ENCODE results near the gene STIP1.

Gene STIP1

DNA sequence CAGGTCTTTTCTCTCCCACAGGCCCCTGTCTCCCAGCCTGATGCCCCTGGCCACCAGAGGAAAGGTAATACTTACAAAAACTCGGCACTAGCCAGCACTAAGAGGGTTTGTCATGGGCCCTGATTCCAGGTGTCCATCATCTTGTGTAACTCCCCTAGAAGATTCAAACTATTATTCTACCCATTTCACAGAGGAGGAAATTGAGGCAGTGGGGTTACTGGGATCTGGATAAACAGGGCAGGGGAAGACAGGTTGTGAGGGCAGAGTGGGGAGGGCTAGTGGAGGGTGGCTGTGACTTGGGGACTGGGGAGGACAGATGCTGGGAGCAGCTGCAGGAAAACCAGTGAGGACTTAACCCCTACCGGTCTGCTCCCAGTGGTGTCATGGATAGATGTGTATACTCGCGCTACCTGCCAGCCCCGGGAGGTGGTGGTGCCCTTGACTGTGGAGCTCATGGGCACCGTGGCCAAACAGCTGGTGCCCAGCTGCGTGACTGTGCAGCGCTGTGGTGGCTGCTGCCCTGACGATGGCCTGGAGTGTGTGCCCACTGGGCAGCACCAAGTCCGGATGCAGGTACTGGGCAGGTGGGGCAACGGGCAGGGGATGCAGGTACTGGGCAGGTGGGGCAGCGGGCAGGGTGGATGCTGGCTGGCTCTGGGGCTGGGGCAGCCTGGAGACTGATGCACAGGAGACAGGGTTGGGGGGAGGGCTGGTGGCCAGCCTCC lies 49.6 kb downstream of the STIP1 start:
- WGBS = 95% methylated on average over 10 of the region's 12 CpGs
- Histone ChIP-seq H3K27ac (ENCODE audit: low read length, poor library complexity, severe bottlenecking) (no peak overlapping the region), H2BK12ac (ENCODE audit: low read length in 2 of 2) (peak overlapping the region in 1 of 2 experiments; percentile 7)

DNA sequence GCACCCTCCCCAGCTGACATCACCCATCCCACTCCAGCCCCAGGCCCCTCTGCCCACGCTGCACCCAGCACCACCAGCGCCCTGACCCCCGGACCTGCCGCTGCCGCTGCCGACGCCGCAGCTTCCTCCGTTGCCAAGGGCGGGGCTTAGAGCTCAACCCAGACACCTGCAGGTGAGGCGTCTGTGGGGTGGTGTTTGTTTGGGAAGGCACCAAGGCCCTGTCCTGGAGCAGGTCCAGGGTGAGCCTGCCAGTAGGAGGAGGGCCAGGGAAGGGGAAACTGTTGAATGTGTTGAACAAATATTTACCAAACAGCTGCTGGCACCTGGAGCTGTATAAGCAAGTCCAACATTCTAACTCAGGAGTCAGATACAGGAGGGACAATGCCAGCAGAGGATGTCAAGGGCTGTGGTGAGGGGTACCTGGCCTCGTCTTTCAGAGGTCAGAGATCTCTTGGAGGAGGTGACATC lies 51.5 kb downstream of the STIP1 start:
- no peak overlapping the region for H3K27ac ChIP-seq (ENCODE audit: low read length, poor library complexity, severe bottlenecking)
- no peak overlapping the region for H3K4ac ChIP-seq (ENCODE audit: low read depth in 1 of 2, low read length in 2 of 2)
- no peak overlapping the region for H3K4me2 ChIP-seq (ENCODE audit: low read length, poor library complexity, severe bottlenecking)
- no peaks in the 10 kb centered on the region for H3K9me3 ChIP-seq (ENCODE audit: control insufficient read depth, low read length)
- H2BK12ac ChIP-seq (ENCODE audit: low read length in 2 of 2) = peak overlapping the region in 1 of 2 experiments; percentile 28
- H2AK5ac ChIP-seq (ENCODE audit: low read length, severe bottlenecking) = no peak overlapping the region
- peak overlapping the region; percentile 15 for H4K91ac ChIP-seq (ENCODE audit: low read length)
- no peak overlapping the region for H2BK120ac ChIP-seq (ENCODE audit: low read depth, low read length)
- H3K4me3 ChIP-seq (ENCODE audit: insufficient read depth in 1 of 2, low read depth in 1 of 2, low read length in 2 of 2) = no peak overlapping the region
- no peak overlapping the region for H2BK15ac ChIP-seq (ENCODE audit: low read depth, poor library complexity, severe bottlenecking)
- H3K4me1 ChIP-seq (ENCODE audit: control insufficient read depth, insufficient read depth, low read depth, low read length) = peaks cover 32% of the 10 kb centered on the region
- H3K23ac ChIP-seq (ENCODE audit: low read length in 2 of 2) = no peak overlapping the region
- WGBS = 95% methylated on average over 11 of the region's 12 CpGs
- H3K27me3 ChIP-seq (ENCODE audit: control insufficient read depth in 1 of 2, insufficient read depth in 1 of 2, low read length in 2 of 2) = no peaks in the 10 kb centered on the region
- no peak overlapping the region for H3K14ac ChIP-seq (ENCODE audit: low read length in 2 of 2)
- H3K79me1 ChIP-seq (replicated peaks; ENCODE audit: low read length, poor library complexity, severe bottlenecking) = peaks cover 37% of the 10 kb centered on the region
- H4K8ac ChIP-seq (ENCODE audit: low read length) = no peak overlapping the region
- H2AFZ ChIP-seq (ENCODE audit: low read depth, low read length) = no peak overlapping the region
- no peak overlapping the region for H2BK5ac ChIP-seq (ENCODE audit: low read depth, low read length, poor library complexity, severe bottlenecking)
- no peak for DNase-seq
- peaks cover 35 to 36% of the 10 kb centered on the region in 2 experiments for H3K36me3 ChIP-seq (ENCODE audit: control insufficient read depth in 1 of 2, insufficient read depth in 2 of 2, low read depth in 1 of 2, low read length in 2 of 2)
- no peak overlapping the region for H3K18ac ChIP-seq (ENCODE audit: low read depth in 1 of 2, low read length in 2 of 2)
- no peak overlapping the region for H3K9ac ChIP-seq (ENCODE audit: low read length)

More for the DNA sequence above, 49.6 kb downstream of the STIP1 start:
- peaks cover 36 to 43% of the 10 kb centered on the region in 2 experiments for H3K36me3 ChIP-seq (ENCODE audit: control insufficient read depth in 1 of 2, insufficient read depth in 2 of 2, low read depth in 1 of 2, low read length in 2 of 2)
- peak overlapping the region in 1 of 2 experiments; percentile 91 for H3K4me3 ChIP-seq (ENCODE audit: insufficient read depth in 1 of 2, low read depth in 1 of 2, low read length in 2 of 2)
- no peak overlapping the region for H3K23ac ChIP-seq (ENCODE audit: low read length in 2 of 2)
- H3K4me1 ChIP-seq (ENCODE audit: control insufficient read depth, insufficient read depth, low read depth, low read length) = peaks cover 41% of the 10 kb centered on the region
- H2BK15ac ChIP-seq (ENCODE audit: low read depth, poor library complexity, severe bottlenecking) = no peak overlapping the region
- peak overlapping the region; percentile 23 for H4K91ac ChIP-seq (ENCODE audit: low read length)
- peak overlapping the region in 1 of 2 experiments; percentile 80 for H3K14ac ChIP-seq (ENCODE audit: low read length in 2 of 2)
- H2BK5ac ChIP-seq (ENCODE audit: low read depth, low read length, poor library complexity, severe bottlenecking) = no peak overlapping the region
- no peaks in the 10 kb centered on the region for H3K9me3 ChIP-seq (ENCODE audit: control insufficient read depth, low read length)
- H3K9ac ChIP-seq (ENCODE audit: low read length) = peak overlapping the region; percentile 80
- H3K4ac ChIP-seq (ENCODE audit: low read depth in 1 of 2, low read length in 2 of 2) = no peak overlapping the region
- no peaks in the 10 kb centered on the region for H3K27me3 ChIP-seq (ENCODE audit: control insufficient read depth in 1 of 2, insufficient read depth in 1 of 2, low read length in 2 of 2)
- H2BK120ac ChIP-seq (ENCODE audit: low read depth, low read length) = peak overlapping the region; percentile 57
- H3K18ac ChIP-seq (ENCODE audit: low read depth in 1 of 2, low read length in 2 of 2) = peak overlapping the region in 1 of 2 experiments; percentile 37
- DNase-seq = no peak
- peak overlapping the region; percentile 10 for H4K8ac ChIP-seq (ENCODE audit: low read length)
- H3K79me1 ChIP-seq (replicated peaks; ENCODE audit: low read length, poor library complexity, severe bottlenecking) = peaks cover 46% of the 10 kb centered on the region
- H2AFZ ChIP-seq (ENCODE audit: low read depth, low read length) = no peak overlapping the region
- no peak overlapping the region for H2AK5ac ChIP-seq (ENCODE audit: low read length, severe bottlenecking)
- peak overlapping the region; percentile 73 for H3K4me2 ChIP-seq (ENCODE audit: low read length, poor library complexity, severe bottlenecking)

DNA sequence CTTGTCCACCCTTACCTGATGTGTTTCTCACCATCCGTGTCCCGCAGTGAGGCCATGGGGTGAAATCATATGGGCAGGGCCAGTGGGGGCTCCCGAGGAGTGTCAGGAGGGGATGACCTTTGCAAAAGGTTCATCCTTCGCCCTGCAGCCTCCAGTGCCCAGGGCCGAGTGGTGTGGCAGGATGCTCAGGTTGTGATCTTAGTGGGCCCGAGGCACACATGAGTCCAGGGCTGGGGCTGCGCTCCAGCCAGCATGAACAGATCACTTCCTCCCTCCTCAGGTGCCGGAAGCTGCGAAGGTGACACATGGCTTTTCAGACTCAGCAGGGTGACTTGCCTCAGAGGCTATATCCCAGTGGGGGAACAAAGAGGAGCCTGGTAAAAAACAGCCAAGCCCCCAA lies 52.1 kb downstream of the STIP1 start:
- Histone ChIP-seq H3K36me3 (ENCODE audit: control insufficient read depth in 1 of 2, insufficient read depth in 2 of 2, low read depth in 1 of 2, low read length in 2 of 2) (peaks cover 37 to 39% of the 10 kb centered on the region in 2 experiments), H2AFZ (ENCODE audit: low read depth, low read length) (no peak overlapping the region), H3K4ac (ENCODE audit: low read depth in 1 of 2, low read length in 2 of 2) (no peak overlapping the region), H2BK120ac (ENCODE audit: low read depth, low read length) (no peak overlapping the region), H3K79me1 (replicated peaks; ENCODE audit: low read length, poor library complexity, severe bottlenecking) (peaks cover 38% of the 10 kb centered on the region), H3K23ac (ENCODE audit: low read length in 2 of 2) (no peak overlapping the region), H3K18ac (ENCODE audit: low read depth in 1 of 2, low read length in 2 of 2) (no peak overlapping the region), H3K4me2 (ENCODE audit: low read length, poor library complexity, severe bottlenecking) (no peak overlapping the region), H3K27ac (ENCODE audit: low read length, poor library complexity, severe bottlenecking) (no peak overlapping the region), H3K14ac (ENCODE audit: low read length in 2 of 2) (no peak overlapping the region), H2BK12ac (ENCODE audit: low read length in 2 of 2) (no peak overlapping the region), H2BK5ac (ENCODE audit: low read depth, low read length, poor library complexity, severe bottlenecking) (no peak overlapping the region), H3K9me3 (ENCODE audit: control insufficient read depth, low read length) (no peaks in the 10 kb centered on the region), H3K4me3 (ENCODE audit: insufficient read depth in 1 of 2, low read depth in 1 of 2, low read length in 2 of 2) (no peak overlapping the region), H2AK5ac (ENCODE audit: low read length, severe bottlenecking) (no peak overlapping the region), H4K8ac (ENCODE audit: low read length) (no peak overlapping the region), H4K91ac (ENCODE audit: low read length) (no peak overlapping the region), H3K27me3 (ENCODE audit: control insufficient read depth in 1 of 2, insufficient read depth in 1 of 2, low read length in 2 of 2) (no peaks in the 10 kb centered on the region), H3K4me1 (ENCODE audit: control insufficient read depth, insufficient read depth, low read depth, low read length) (peaks cover 34% of the 10 kb centered on the region), H2BK15ac (ENCODE audit: low read depth, poor library complexity, severe bottlenecking) (no peak overlapping the region), H3K9ac (ENCODE audit: low read length) (no peak overlapping the region)
- no peak for DNase-seq
- 93% methylated on average over 9 of the region's 9 CpGs for WGBS

DNA sequence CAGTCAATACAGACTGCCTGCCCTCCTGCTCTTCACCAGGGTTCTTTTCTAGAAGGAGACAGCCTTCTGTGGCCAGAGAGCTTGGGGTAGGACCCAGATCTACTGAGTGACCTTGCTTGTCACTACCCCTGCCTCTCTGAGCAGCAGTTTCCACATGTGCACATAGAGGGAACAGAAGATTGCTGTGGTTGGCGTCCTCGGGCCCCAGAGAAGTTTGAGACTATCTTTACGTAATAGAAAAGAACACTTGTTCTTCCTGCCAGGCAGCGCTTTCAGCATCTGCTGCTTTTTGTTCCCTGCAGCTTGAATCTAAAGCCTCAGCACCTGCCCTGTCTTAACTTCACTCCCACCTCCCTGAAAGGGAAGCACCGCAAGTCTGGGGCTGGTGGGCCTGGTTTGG lies 53.0 kb downstream of the STIP1 start:
- Histone ChIP-seq H2BK5ac (ENCODE audit: low read depth, low read length, poor library complexity, severe bottlenecking) (no peak overlapping the region), H3K4me3 (ENCODE audit: insufficient read depth in 1 of 2, low read depth in 1 of 2, low read length in 2 of 2) (no peak overlapping the region), H2AFZ (ENCODE audit: low read depth, low read length) (no peak overlapping the region), H3K14ac (ENCODE audit: low read length in 2 of 2) (no peak overlapping the region), H3K18ac (ENCODE audit: low read depth in 1 of 2, low read length in 2 of 2) (no peak overlapping the region), H3K27me3 (ENCODE audit: control insufficient read depth in 1 of 2, insufficient read depth in 1 of 2, low read length in 2 of 2) (no peaks in the 10 kb centered on the region), H3K4ac (ENCODE audit: low read depth in 1 of 2, low read length in 2 of 2) (no peak overlapping the region), H3K4me1 (ENCODE audit: control insufficient read depth, insufficient read depth, low read depth, low read length) (peaks cover 36% of the 10 kb centered on the region), H4K91ac (ENCODE audit: low read length) (no peak overlapping the region), H3K23ac (ENCODE audit: low read length in 2 of 2) (no peak overlapping the region), H2BK15ac (ENCODE audit: low read depth, poor library complexity, severe bottlenecking) (no peak overlapping the region), H3K9me3 (ENCODE audit: control insufficient read depth, low read length) (no peaks in the 10 kb centered on the region), H2BK12ac (ENCODE audit: low read length in 2 of 2) (no peak overlapping the region), H3K36me3 (ENCODE audit: control insufficient read depth in 1 of 2, insufficient read depth in 2 of 2, low read depth in 1 of 2, low read length in 2 of 2) (peaks cover 46 to 48% of the 10 kb centered on the region in 2 experiments), H3K27ac (ENCODE audit: low read length, poor library complexity, severe bottlenecking) (no peak overlapping the region), H2BK120ac (ENCODE audit: low read depth, low read length) (no peak overlapping the region), H3K4me2 (ENCODE audit: low read length, poor library complexity, severe bottlenecking) (no peak overlapping the region), H3K9ac (ENCODE audit: low read length) (no peak overlapping the region), H3K79me1 (replicated peaks; ENCODE audit: low read length, poor library complexity, severe bottlenecking) (peaks cover 31% of the 10 kb centered on the region), H4K8ac (ENCODE audit: low read length) (no peak overlapping the region), H2AK5ac (ENCODE audit: low read length, severe bottlenecking) (no peak overlapping the region)
- 97% methylated on average over 5 of the region's 5 CpGs for whole genome bisulfite sequencing
- no peak for DNase-seq

All from mesenchymal stem cell (in vitro differentiated cells and primary cell).